H1 (cell line): Measurements from ENCODE around the gene ANKRD9. TPM values are rescaled to one million over a fixed set of nuclear protein-coding genes. Genes with fewer than 3 reads are reported as not detected.

ENCODE experiments used
- CTCF ChIA-PET: fragments of 300-600 bp; sonication (Branson Sonifier 250); formaldehyde crosslinking; loops from one replicate; lab custom pipeline; 2021; ENCODE audit not compliant: partially characterized antibody; lab: Charles Lee
- POLR2A ChIA-PET: fragments of 300-600 bp; sonication (Branson Sonifier 250); formaldehyde crosslinking; loops from one replicate; lab custom pipeline; 2021; ENCODE audit warnings: inconsistent platforms; ENCODE audit not compliant: partially characterized antibody; lab: Charles Lee
- DNase-seq, 2 experiments: peaks; one replicate each; pipeline versions ENCODE4 v3.0.0 to v3.0.0-alpha.2; 2010 to 2022; ENCODE audit warnings: low spot score in 2 of 2, low read depth in 1 of 2, mixed read lengths in 1 of 2
- FAIRE-seq: peaks from 2 replicates; lab custom pipeline; 2011; peaks lifted over from hg19 to GRCh38; lab: Jason Lieb, UNC
- H2AFZ ChIP-seq: 2 replicates; pipeline ENCODE4 v1.8.1; 2012; ENCODE audit warnings: low read length, inconsistent platforms
- H2AK5ac ChIP-seq: 2 replicates; pipeline ENCODE4 v1.6.1; 2013; ENCODE audit warnings: low read depth, low read length
- H2BK120ac ChIP-seq: replicated peaks from 2 replicates; pipeline ENCODE3; 2013; ENCODE audit warnings: low read depth, low read length, inconsistent platforms
- H2BK12ac ChIP-seq: 2 replicates; pipeline ENCODE4 v1.6.1; 2013; ENCODE audit warnings: low read depth, low read length
- H2BK15ac ChIP-seq: 2 replicates; pipeline ENCODE4 v1.6.1; 2013; ENCODE audit warnings: low read length
- H2BK20ac ChIP-seq: 2 replicates; pipeline ENCODE4 v1.6.1; 2013; ENCODE audit warnings: low read length
- H2BK5ac ChIP-seq: 2 replicates; pipeline ENCODE4 v1.6.1; 2013; ENCODE audit warnings: low read depth, low read length
- H3K14ac ChIP-seq: 2 replicates; pipeline ENCODE4 v1.6.1; 2013; ENCODE audit warnings: inconsistent platforms; ENCODE audit not compliant: insufficient read length
- H3K18ac ChIP-seq: 2 replicates; pipeline ENCODE4 v1.6.1; 2013; ENCODE audit warnings: low read length; ENCODE audit errors: extremely low read depth
- H3K23ac ChIP-seq: 2 replicates; pipeline ENCODE4 v1.6.1; 2013; ENCODE audit warnings: inconsistent platforms; ENCODE audit not compliant: insufficient read length
- H3K23me2 ChIP-seq: 2 replicates; pipeline ENCODE4 v1.6.1; 2013; ENCODE audit warnings: low read depth, low read length
- H3K27ac ChIP-seq: 2 replicates; pipeline ENCODE4 v1.6.1; 2011; ENCODE audit warnings: low read depth, low read length, inconsistent platforms
- H3K27me3 ChIP-seq, 4 experiments: replicated peaks in 1 of 4; 1 replicate in 1 of 4; 2 replicates in 3 of 4; pipeline versions ENCODE4 v1.6.1 to v1.8.1; 2011 to 2013; ENCODE audit warnings: low read length in 3 of 4, mild to moderate bottlenecking in 3 of 4, inconsistent platforms in 2 of 4, mixed read lengths in 2 of 4, moderate library complexity in 1 of 4; ENCODE audit not compliant: control insufficient read depth in 3 of 4, insufficient read depth in 3 of 4; ENCODE audit errors: extremely low read depth in 1 of 4
- H3K36me3 ChIP-seq, 4 experiments: 2 replicates each; pipeline versions ENCODE4 v1.6.1 to v1.8.1; 2011 to 2013; ENCODE audit warnings: mild to moderate bottlenecking in 4 of 4, low read length in 3 of 4, moderate library complexity in 2 of 4, control low read depth in 1 of 4, inconsistent platforms in 1 of 4; ENCODE audit not compliant: insufficient read depth in 4 of 4, control insufficient read depth in 2 of 4
- H3K4ac ChIP-seq: replicated peaks from 2 replicates; pipeline ENCODE3; 2013; ENCODE audit warnings: low read length, low read depth, mixed read lengths, inconsistent platforms; ENCODE audit not compliant: insufficient read length
- H3K4me1 ChIP-seq, 4 experiments: replicated peaks in 1 of 4; 1 replicate in 1 of 4; 2 replicates in 3 of 4; pipeline versions ENCODE4 v1.6.1 to v1.8.1; 2011 to 2013; ENCODE audit warnings: low read length in 3 of 4, inconsistent platforms in 2 of 4, mixed read lengths in 1 of 4; ENCODE audit not compliant: insufficient read depth in 4 of 4, control insufficient read depth in 3 of 4
- H3K4me2 ChIP-seq, 2 experiments: 2 replicates each; pipeline versions ENCODE4 v1.6.1 to v1.8.1; 2011 to 2013; ENCODE audit warnings: low read depth in 2 of 2, low read length in 2 of 2, control low read depth in 1 of 2, inconsistent platforms in 1 of 2, mild to moderate bottlenecking in 1 of 2; ENCODE audit not compliant: insufficient read depth in 1 of 2
- H3K4me3 ChIP-seq, 4 experiments: fragments of 200-600, 300-600 bp in 1 of 4; sonication (generic), shearing (Covaris generic), sonication (Bioruptor Twin) in 1 of 4; 2 replicates each; pipeline versions ENCODE4 v1.5.1 to v1.8.1; 2011 to 2016; ENCODE audit warnings: low read length in 4 of 4, low read depth in 3 of 4, control low read depth in 2 of 4, inconsistent platforms in 2 of 4, mild to moderate bottlenecking in 2 of 4, mixed read lengths in 1 of 4, moderate library complexity in 1 of 4; ENCODE audit not compliant: insufficient read depth in 2 of 4; ENCODE audit errors: extremely low read depth in 1 of 4
- H3K56ac ChIP-seq: replicated peaks from 2 replicates; pipeline ENCODE3; 2013; ENCODE audit warnings: low read depth, mild to moderate bottlenecking, mixed read lengths, low read length, inconsistent platforms; ENCODE audit not compliant: insufficient read length
- H3K79me1 ChIP-seq: 2 replicates; pipeline ENCODE4 v1.6.1; 2013; ENCODE audit warnings: low read depth, low read length, control low read depth
- H3K79me2 ChIP-seq, 2 experiments: 2 replicates each; pipeline versions ENCODE4 v1.6.1 to v1.8.1; 2012 to 2013; ENCODE audit warnings: low read length in 2 of 2, mild to moderate bottlenecking in 2 of 2, inconsistent platforms in 1 of 2; ENCODE audit not compliant: insufficient read depth in 2 of 2, control insufficient read depth in 1 of 2
- H3K9ac ChIP-seq, 4 experiments: replicated peaks in 1 of 4; 1 replicate in 1 of 4; 2 replicates in 3 of 4; pipeline versions ENCODE4 v1.6.1 to v1.8.1; 2011 to 2013; ENCODE audit warnings: low read depth in 3 of 4, low read length in 3 of 4, control low read depth in 2 of 4, mild to moderate bottlenecking in 2 of 4, moderate library complexity in 2 of 4, inconsistent platforms in 1 of 4; ENCODE audit errors: extremely low read depth in 1 of 4
- H3K9me3 ChIP-seq, 2 experiments: 2 replicates each; pipeline versions ENCODE4 v1.6.1 to v1.8.1; 2012 to 2013; ENCODE audit warnings: mild to moderate bottlenecking in 2 of 2, moderate library complexity in 2 of 2, control low read depth in 1 of 2, inconsistent platforms in 1 of 2, low read depth in 1 of 2, low read length in 1 of 2, mixed read lengths in 1 of 2; ENCODE audit not compliant: insufficient read depth in 2 of 2
- H4K20me1 ChIP-seq, 2 experiments: replicated peaks in 1 of 2; 2 replicates each; pipeline versions ENCODE3 to v1.8.1; 2011 to 2013; ENCODE audit warnings: inconsistent platforms in 2 of 2, low read length in 2 of 2, mild to moderate bottlenecking in 1 of 2; ENCODE audit not compliant: insufficient read depth in 2 of 2, control insufficient read depth in 1 of 2
- H4K5ac ChIP-seq: 2 replicates; pipeline ENCODE4 v1.6.1; 2013; ENCODE audit warnings: low read length, low read depth, mixed read lengths, inconsistent platforms; ENCODE audit not compliant: insufficient read length
- H4K8ac ChIP-seq: 2 replicates; pipeline ENCODE4 v1.8.0; 2013; ENCODE audit warnings: mild to moderate bottlenecking, moderate library complexity, low read length, inconsistent platforms; ENCODE audit not compliant: insufficient read depth; ENCODE audit errors: extremely low read depth
- H4K91ac ChIP-seq: replicated peaks from 2 replicates; pipeline ENCODE3; 2013; ENCODE audit warnings: low read length, mixed read lengths, inconsistent platforms; ENCODE audit not compliant: insufficient read length
- ATF2 ChIP-seq: IDR thresholded peaks from 2 replicates; pipeline ENCODE4 v1.6.1; 2012; ENCODE audit warnings: low read length, inconsistent platforms
- CEBPB ChIP-seq: IDR thresholded peaks from 2 replicates; pipeline ENCODE4 v1.6.1; 2012; ENCODE audit warnings: low read depth, low read length
- CTBP2 ChIP-seq: IDR thresholded peaks from 2 replicates; pipeline ENCODE4 v1.7.0; 2011; ENCODE audit warnings: borderline replicate concordance, mild to moderate bottlenecking, moderate library complexity, mixed read lengths, low read length; ENCODE audit not compliant: insufficient read depth, insufficient read length
- EGR1 ChIP-seq: IDR thresholded peaks from 2 replicates; pipeline ENCODE4 v1.6.1; 2011; ENCODE audit warnings: low read depth, low read length, borderline replicate concordance
- HDAC2 ChIP-seq, 2 experiments: fragments of 300-600 bp in 1 of 2; sonication (generic) in 1 of 2; IDR thresholded peaks; 2 replicates each; pipeline ENCODE4 v1.6.1; 2011 to 2012; ENCODE audit warnings: low read depth in 2 of 2, low read length in 2 of 2, mild to moderate bottlenecking in 2 of 2, moderate library complexity in 2 of 2, borderline replicate concordance in 1 of 2, inconsistent platforms in 1 of 2
- RBBP5 ChIP-seq: IDR thresholded peaks from 2 replicates; pipeline ENCODE4 v1.7.1; 2012; ENCODE audit warnings: low read depth, mild to moderate bottlenecking, inconsistent platforms, low read length, moderate library complexity, borderline replicate concordance
- TAF1 ChIP-seq: IDR thresholded peaks from 2 replicates; pipeline ENCODE4 v1.6.1; 2011; ENCODE audit warnings: mild to moderate bottlenecking, low read depth, low read length
- ZNF274 ChIP-seq: IDR thresholded peaks from 2 replicates; pipeline ENCODE4 v1.7.0; 2012; ENCODE audit warnings: low read length, borderline replicate concordance; ENCODE audit errors: extremely low read depth
- WGBS, 2 experiments: shearing (Covaris generic) in 1 of 2; methylation state at CpG; one replicate each; pipeline versions ENCODE4 v1.1.6 to v1.1.7; 2013 to 2015; ENCODE audit warnings: low lambda C conversion rate in 2 of 2, mixed read lengths in 2 of 2, inconsistent platforms in 1 of 2, low coverage in 1 of 2, missing lambda C conversion rate in 1 of 2; ENCODE audit not compliant: insufficient replicate concordance in 2 of 2, insufficient coverage in 1 of 2, insufficient read length in 1 of 2; ENCODE audit errors: extremely low coverage in 1 of 2, missing lambda C conversion rate in 1 of 2; 5-methylcytosine and 5-hydroxymethylcytosine counted together
- polyA plus RNA-seq, 7 experiments: library from polyadenylated mRNA; depleted of rRNA in 3 of 7; stranded (reverse) in 5 of 7; unstranded in 2 of 7; fragments of >200 nt in 5 of 7; fragments of 200-250 nt in 2 of 7; gene quantifications; 1 replicate in 5 of 7; 2 replicates in 1 of 7; 4 replicates in 1 of 7; pipeline versions ENCODE4 v1.2.1 to v1.2.3, GENCODE V29; 2011 to 2013; ENCODE audit warnings: missing spikeins in 2 of 7, mixed read lengths in 2 of 7
- total RNA-seq: library from RNA; stranded (reverse); fragmentation: NEBNext Ultra II Directional; extraction: Animal tissue kit (Norgen Biotek cat#: 25700); gene quantifications from 2 replicates; pipeline ENCODE4 v1.2.1, GENCODE V29; 2021

ANKRD9 gene
- total and polyA plus RNA-seq, 2 of the 8 experiments (the other 6 are each of a cell fraction or from before 2014, with no cell fraction given), result 37.0 to 41.8 TPM

GRCh38 chr14:102486513-102487203 is 22.9 kb downstream of the ANKRD9 start:
- Histone ChIP-seq H3K36me3 (no peaks in the 10 kb centered on the region; a peak in 1 of 8 replicates), H2BK15ac (no peak overlapping the region), H3K4me2 (no peak overlapping the region), H4K20me1 (no peaks in the 10 kb centered on the region), H3K4me3 (no peak overlapping the region), H3K27me3 (no peaks in the 10 kb centered on the region), H3K18ac (no peak overlapping the region), H3K79me1 (0 out of 2 replicates have a peak, but pooled peaks cover 2% of the 10 kb centered on the region), H2BK120ac (no peak overlapping the region), H3K9ac (no peak overlapping the region), H3K79me2 (no peaks in the 10 kb centered on the region), H3K23ac (no peak overlapping the region), H3K9me3 (no peaks in the 10 kb centered on the region), H3K4ac (no peak overlapping the region), H3K14ac (no peak overlapping the region), H2AFZ (no peak overlapping the region), H3K27ac (no peak overlapping the region), H3K4me1 (no peaks in the 10 kb centered on the region), H3K56ac (no peak overlapping the region), H4K91ac (no peak overlapping the region), H4K8ac (no peak overlapping the region), H2BK12ac (no peak overlapping the region), H2BK5ac (no peak overlapping the region), H2AK5ac (no peak overlapping the region), H2BK20ac (no peak overlapping the region), H3K23me2 (no peaks in the 10 kb centered on the region), H4K5ac (no peak overlapping the region)
- DNase-seq (no peak), FAIRE-seq (no peak)
- ChIA-PET POLR2A (no interaction called here), CTCF (interaction anchor here (0.7 to 4.6 kb wide), 7 partner anchors 8 to 229 kb away, joined by 3 to 17 read pairs (median 4); no protein-coding TSS in a partner anchor)
- WGBS, 2 experiments, result 87% methylated on average over 17 of the region's 17 CpGs; no CpG with 5 or more reads in 1 of the 2 experiments
- TF ChIP-seq CEBPB (no peak), CTBP2 (no peak), ZNF274 (no peak), RBBP5 (no peak), HDAC2 (IDR thresholded peaks at IDR 0.05; ENCODE audit: borderline replicate concordance in 1 of 2, low read depth in 2 of 2, low read length in 2 of 2) (no peak), EGR1 (no peak), ATF2 (no peak), TAF1 (no peak)
